ENCODE data around the gene NUAK2. TPM values are rescaled to one million over a fixed set of nuclear protein-coding genes. Genes with fewer than 3 reads are reported as not detected.

The NUAK2 gene
- total and polyA plus RNA-seq, 3 donors from 2014 or later: 7.2 to 19.6 (median 13.4) TPM

DNA sequence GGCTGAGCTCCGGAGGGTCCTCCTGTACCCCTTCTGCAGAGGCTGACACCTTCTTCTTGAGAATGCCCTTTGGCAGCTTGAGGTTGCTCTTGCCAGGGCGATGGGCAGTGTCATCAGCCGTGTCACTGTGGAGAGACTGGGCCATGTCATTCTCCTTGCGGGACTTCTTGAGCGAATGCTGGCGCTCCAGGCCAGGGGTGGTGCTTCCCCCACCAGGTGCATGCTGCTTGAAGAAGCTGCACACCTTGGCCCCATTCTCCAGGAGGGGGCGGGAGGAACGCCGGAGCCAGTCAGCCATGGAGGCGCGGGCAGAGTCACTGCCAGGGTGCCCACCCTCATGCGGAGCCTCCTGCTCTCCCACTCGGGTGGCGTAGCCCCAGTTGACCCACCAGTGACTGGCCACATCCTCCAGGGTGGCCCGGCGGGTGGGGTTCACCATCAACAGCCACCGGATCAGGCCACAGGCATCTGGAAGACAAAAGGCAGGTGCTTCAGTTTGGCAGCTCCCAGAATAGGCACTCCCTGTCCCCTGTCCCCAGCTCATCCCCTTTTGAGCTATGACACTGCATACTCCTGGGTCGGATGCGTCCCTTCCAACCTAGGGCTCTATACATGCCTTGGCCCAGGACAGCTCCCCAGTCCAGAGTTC, 17.4 kb downstream of the NUAK2 start:
- TF ChIP-seq, protein P1, sequence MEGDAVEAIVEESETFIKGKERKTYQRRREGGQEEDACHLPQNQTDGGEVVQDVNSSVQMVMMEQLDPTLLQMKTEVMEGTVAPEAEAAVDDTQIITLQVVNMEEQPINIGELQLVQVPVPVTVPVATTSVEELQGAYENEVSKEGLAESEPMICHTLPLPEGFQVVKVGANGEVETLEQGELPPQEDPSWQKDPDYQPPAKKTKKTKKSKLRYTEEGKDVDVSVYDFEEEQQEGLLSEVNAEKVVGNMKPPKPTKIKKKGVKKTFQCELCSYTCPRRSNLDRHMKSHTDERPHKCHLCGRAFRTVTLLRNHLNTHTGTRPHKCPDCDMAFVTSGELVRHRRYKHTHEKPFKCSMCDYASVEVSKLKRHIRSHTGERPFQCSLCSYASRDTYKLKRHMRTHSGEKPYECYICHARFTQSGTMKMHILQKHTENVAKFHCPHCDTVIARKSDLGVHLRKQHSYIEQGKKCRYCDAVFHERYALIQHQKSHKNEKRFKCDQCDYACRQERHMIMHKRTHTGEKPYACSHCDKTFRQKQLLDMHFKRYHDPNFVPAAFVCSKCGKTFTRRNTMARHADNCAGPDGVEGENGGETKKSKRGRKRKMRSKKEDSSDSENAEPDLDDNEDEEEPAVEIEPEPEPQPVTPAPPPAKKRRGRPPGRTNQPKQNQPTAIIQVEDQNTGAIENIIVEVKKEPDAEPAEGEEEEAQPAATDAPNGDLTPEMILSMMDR (IDR thresholded peaks at IDR 0.05): no peak
- no peak for TF ChIP-seq POLR2A (IDR thresholded peaks at IDR 0.05)
- DNase-seq: no peak
- Histone ChIP-seq H3K27ac (no peak overlapping the region), H3K9me3 (no peaks in the 10 kb centered on the region), H3K27me3 (no peaks in the 10 kb centered on the region), H3K4me3 (no peak overlapping the region), H3K4me1 (peaks cover 15% of the 10 kb centered on the region), H3K36me3 (ENCODE audit: low read depth, missing control alignments) (no peaks in the 10 kb centered on the region)
- WGBS, 2 donors: 78 to 93% methylated on average over 3 to 19 of the region's 19 CpGs
- intact Hi-C loops (cut with DNase I; ENCODE audit: low total_unique reads): no loop called here

DNA sequence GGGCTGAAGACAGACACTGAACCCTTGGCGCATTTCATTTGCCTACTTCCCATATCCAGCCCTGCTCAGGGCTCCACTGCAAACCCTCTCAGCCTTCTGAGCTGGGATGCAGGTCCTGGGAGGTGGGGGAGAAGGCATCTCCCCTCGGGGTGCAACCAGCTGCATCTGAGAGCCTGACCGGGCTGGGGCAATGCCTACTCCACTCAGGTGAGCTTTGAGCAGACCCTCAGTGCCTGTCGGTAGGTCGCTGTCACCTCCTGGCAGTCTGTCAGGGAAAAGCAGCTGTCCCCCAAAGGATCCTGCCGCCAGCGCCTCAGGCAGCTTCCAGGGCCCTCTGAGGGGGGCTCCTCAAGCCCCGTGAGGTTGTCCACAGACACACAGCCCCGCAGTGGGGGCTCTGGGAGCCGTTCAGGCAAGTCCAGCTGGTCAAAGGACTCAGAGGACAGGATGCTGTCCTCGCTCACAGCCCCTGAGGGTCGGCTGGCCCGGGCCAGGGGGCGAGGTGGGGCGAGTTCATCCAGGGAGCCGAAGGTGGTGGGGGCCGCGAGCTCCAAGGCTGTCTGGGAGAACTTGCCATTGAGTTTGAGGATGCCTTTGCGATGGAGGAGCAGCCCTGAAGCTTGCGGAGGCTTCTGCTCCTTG, 18.2 kb downstream of the NUAK2 start:
- intact Hi-C loops (cut with DNase I; ENCODE audit: low total_unique reads): no loop called here
- H3K27me3 ChIP-seq: no peaks in the 10 kb centered on the region
- H3K9me3 ChIP-seq: no peaks in the 10 kb centered on the region
- H3K4me3 ChIP-seq: no peak overlapping the region
- WGBS, 2 donors: 86% methylated on average over 9 to 20 of the region's 20 CpGs
- no peak overlapping the region for H3K27ac ChIP-seq
- no peak for DNase-seq
- H3K36me3 ChIP-seq (ENCODE audit: low read depth, missing control alignments): no peaks in the 10 kb centered on the region
- no peak for TF ChIP-seq POLR2A (IDR thresholded peaks at IDR 0.05)
- TF ChIP-seq, protein P1 (IDR thresholded peaks at IDR 0.05): no peak
- H3K4me1 ChIP-seq: peaks cover 15% of the 10 kb centered on the region

DNA sequence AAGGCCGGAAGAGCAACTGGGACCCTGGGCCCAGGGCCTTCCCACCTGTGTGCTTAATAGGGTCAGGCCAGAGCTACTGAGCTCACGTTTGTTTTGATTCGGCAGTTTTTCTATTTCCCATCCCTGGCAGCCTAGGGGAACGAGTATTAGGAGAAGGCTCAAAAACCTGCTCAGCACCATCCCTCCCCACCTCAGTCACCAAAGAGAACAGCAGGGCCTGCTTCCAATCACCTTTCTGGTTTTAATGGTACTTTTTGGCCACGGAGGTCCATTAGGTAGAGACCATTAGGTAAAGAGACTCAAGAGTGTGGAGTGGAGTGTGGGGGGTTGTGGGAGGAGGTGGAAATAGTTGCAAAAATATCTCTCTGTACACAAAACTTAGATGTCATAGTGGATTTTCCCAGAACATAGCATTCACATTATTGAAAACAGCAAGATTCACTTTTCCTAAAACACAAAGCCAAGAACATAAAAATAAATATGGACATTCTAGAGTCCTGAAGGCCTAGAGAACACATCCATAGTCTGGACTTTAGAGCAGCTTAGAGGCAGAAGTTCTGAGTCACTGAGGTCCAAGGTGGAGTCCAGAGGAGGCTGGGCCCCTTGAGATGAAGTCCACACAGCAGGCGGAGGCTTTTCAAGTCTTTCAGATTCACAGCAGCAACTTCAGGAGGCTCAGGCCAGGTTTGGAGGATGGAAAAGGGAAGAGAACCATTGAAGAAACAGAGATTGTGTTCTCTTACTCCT, 19.5 kb downstream of the NUAK2 start:
- Histone ChIP-seq H3K4me3 (no peak overlapping the region), H3K9me3 (no peaks in the 10 kb centered on the region), H3K27ac (peak overlapping the region in 1 of 2 donors; percentile 39), H3K36me3 (ENCODE audit: low read depth, missing control alignments) (no peaks in the 10 kb centered on the region), H3K27me3 (no peaks in the 10 kb centered on the region), H3K4me1 (peaks cover 15% of the 10 kb centered on the region)
- intact Hi-C loops (cut with DNase I; ENCODE audit: low total_unique reads): no loop called here
- no peak for DNase-seq
- 39 to 49% methylated on average over 6 of the region's 6 CpGs for WGBS, 2 donors
- TF ChIP-seq POLR2A (IDR thresholded peaks at IDR 0.05): no peak
- TF ChIP-seq, protein P1 (IDR thresholded peaks at IDR 0.05): no peak

DNA sequence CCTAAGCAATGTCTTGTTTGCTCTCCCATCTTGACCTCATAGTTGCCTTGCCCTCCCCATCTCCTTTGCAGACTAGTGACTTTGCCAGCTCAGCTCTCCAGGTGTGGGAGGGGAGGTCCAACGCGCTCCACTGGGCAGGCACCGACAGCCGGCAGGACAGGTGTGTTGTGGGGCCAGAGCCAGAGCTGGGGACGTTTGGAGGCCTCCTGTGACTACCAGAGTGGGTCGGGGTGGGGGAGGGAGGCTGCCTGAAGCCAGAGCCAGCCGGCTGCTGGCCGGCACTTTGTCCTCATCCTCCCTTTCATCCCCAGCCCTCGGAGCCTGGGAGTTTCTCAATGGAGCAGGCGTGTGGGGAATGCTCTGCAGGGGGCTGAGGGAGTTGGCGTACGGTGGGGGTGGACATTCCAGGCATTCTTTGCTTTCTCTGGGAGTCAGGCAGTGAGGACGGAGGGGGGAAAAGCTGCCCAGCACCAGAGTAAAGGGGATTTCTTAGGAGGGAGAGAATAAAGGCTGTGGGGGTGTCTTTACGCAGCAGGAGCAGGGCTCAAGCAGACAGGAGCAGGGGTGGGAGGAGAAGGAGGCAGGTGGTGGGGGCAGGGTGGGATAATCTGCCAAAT, 20.2 kb downstream of the NUAK2 start:
- Histone ChIP-seq H3K9me3 (no peaks in the 10 kb centered on the region), H3K36me3 (ENCODE audit: low read depth, missing control alignments) (no peaks in the 10 kb centered on the region), H3K27me3 (no peaks in the 10 kb centered on the region), H3K4me1 (peaks cover 15% of the 10 kb centered on the region), H3K4me3 (no peak overlapping the region), H3K27ac (peak overlapping the region in 1 of 2 donors; percentile 39)
- TF ChIP-seq, protein P1 (IDR thresholded peaks at IDR 0.05): no peak
- no peak for TF ChIP-seq POLR2A (IDR thresholded peaks at IDR 0.05)
- 21 to 33% methylated on average over 10 to 14 of the region's 14 CpGs for WGBS, 2 donors
- intact Hi-C loops (cut with DNase I; ENCODE audit: low total_unique reads): no loop called here
- peak; percentile 86 for DNase-seq
